ENCODE measurements around the gene CAMSAP2. TPM values are rescaled to one million over a fixed set of nuclear protein-coding genes. Genes with fewer than 3 reads are reported as not detected.
"Not testable (repeated sequence)": the region's sequence is repeated elsewhere in the genome, so short reads cannot be mapped to it uniquely, and the experiment has no call there.

Gene CAMSAP2
- total and polyA plus RNA-seq, 8 donors, result 2.7 to 10.3 (median 4.4) TPM

- WGBS, 2 donors, result 71 to 73% methylated on average over 5 of the region's 5 CpGs
- no peak for DNase-seq
- no peak overlapping the region for H3K27ac ChIP-seq
- FAIRE-seq, result no peak
- H3K4me3 ChIP-seq, result no peak overlapping the region
- no peaks in the 10 kb centered on the region for H3K36me3 ChIP-seq
- H3K27me3 ChIP-seq, result no peaks in the 10 kb centered on the region
- ATAC-seq, result no peak
- no peaks in the 10 kb centered on the region for H3K4me1 ChIP-seq
- no peaks in the 10 kb centered on the region for H3K9me3 ChIP-seq
- TF ChIP-seq CTCF (IDR thresholded peaks at IDR 0.05), result no peak
- intact Hi-C loops (cut with DNase I), result no loop called here
Measured at GRCh38 chr1:200780545-200781369, 42.1 kb downstream of the CAMSAP2 start.

DNA sequence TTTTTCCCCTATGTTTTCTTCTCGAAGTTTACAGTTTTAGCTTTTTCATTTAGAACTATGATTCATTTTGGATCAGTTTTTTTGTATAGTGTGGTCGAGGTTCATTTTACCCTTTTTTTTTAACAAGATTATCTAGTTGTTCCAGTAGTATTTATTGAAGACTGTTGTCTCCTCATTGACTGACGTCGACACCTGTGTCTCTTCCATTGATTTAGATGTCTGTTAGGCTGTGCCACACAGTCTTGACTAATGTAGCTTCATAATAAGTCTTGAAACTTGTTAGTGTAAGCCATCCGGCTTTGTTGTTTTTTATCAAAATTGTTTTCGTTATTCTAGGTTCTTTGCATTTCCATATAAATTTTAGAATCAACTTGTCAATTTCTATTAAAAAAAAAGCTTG, 45.2 kb downstream of the CAMSAP2 start:
- Histone ChIP-seq H3K9me3 (no peaks in the 10 kb centered on the region), H3K4me1 (no peaks in the 10 kb centered on the region), H3K4me3 (no peak overlapping the region), H3K27ac (no peak overlapping the region), H3K36me3 (no peaks in the 10 kb centered on the region), H3K27me3 (no peaks in the 10 kb centered on the region)
- no peak for ATAC-seq
- TF ChIP-seq CTCF (IDR thresholded peaks at IDR 0.05), result no peak
- intact Hi-C loops (cut with DNase I), result no loop called here
- WGBS, 2 donors, result 91 to 96% methylated on average over 6 of the region's 6 CpGs
- no peak for FAIRE-seq
- DNase-seq, result no peak

GRCh38 chr1:200784576-200784975, 45.9 kb downstream of the CAMSAP2 start:
- Histone ChIP-seq H3K9me3 (no peaks in the 10 kb centered on the region), H3K4me3 (no peak overlapping the region), H3K36me3 (no peaks in the 10 kb centered on the region), H3K27me3 (no peaks in the 10 kb centered on the region), H3K4me1 (no peaks in the 10 kb centered on the region), H3K27ac (no peak overlapping the region)
- ATAC-seq (no peak), FAIRE-seq (no peak), DNase-seq (no peak)
- TF ChIP-seq CTCF (IDR thresholded peaks at IDR 0.05), result no peak
- 95 to 96% methylated on average over 4 of the region's 4 CpGs for WGBS, 2 donors
- intact Hi-C loops (cut with DNase I), result no loop called here

DNA sequence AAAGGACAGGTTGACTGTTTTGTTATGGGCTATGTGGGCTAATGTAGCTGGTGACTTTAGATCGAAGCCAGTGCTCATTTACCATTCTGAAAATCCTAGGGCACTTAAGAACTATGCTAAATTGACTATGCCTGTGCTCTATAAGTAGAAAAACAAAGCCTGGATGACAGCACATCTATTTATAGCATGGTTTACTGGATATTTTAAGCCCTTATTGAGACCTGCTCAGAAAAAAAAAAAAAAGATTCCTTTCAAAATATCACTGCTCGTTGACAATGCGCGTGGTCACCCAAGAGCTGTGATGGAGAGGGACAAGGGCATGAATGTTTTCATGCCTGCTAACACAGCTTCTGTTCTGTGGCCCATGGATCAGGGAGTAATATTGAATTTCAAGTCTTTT, 48.1 kb downstream of the CAMSAP2 start:
- FAIRE-seq (no peak), DNase-seq (no peak), ATAC-seq (no peak)
- H3K27ac ChIP-seq, result no peak overlapping the region
- no peak overlapping the region for H3K4me3 ChIP-seq
- no peaks in the 10 kb centered on the region for H3K36me3 ChIP-seq
- H3K27me3 ChIP-seq, result no peaks in the 10 kb centered on the region
- H3K9me3 ChIP-seq, result no peaks in the 10 kb centered on the region
- WGBS, 2 donors, result 92 to 93% methylated on average over 4 of the region's 4 CpGs
- intact Hi-C loops (cut with DNase I), result no loop called here
- H3K4me1 ChIP-seq, result no peaks in the 10 kb centered on the region
- no peak for TF ChIP-seq CTCF (IDR thresholded peaks at IDR 0.05)

GRCh38 chr1:200787896-200788387, 49.2 kb downstream of the CAMSAP2 start:
- no peak for ATAC-seq
- intact Hi-C loops (cut with DNase I), result no loop called here

GRCh38 chr1:200791012-200791411, 52.3 kb downstream of the CAMSAP2 start:
- 94 to 95% methylated on average over 6 of the region's 6 CpGs for WGBS, 2 donors
- FAIRE-seq, result not testable (repeated sequence)

More at GRCh38 chr1:200787896-200788387, 49.2 kb downstream of the CAMSAP2 start:
- no peak overlapping the region for H3K4me3 ChIP-seq
- DNase-seq, result no peak
- WGBS, 2 donors, result 95 to 100% methylated on average over 1 of the region's 1 CpG
- H3K9me3 ChIP-seq, result no peaks in the 10 kb centered on the region
- no peaks in the 10 kb centered on the region for H3K27me3 ChIP-seq
- H3K27ac ChIP-seq, result no peak overlapping the region
- no peak for FAIRE-seq
- TF ChIP-seq CTCF (IDR thresholded peaks at IDR 0.05), result no peak
- no peaks in the 10 kb centered on the region for H3K36me3 ChIP-seq
- H3K4me1 ChIP-seq, result no peaks in the 10 kb centered on the region

More at GRCh38 chr1:200791012-200791411, 52.3 kb downstream of the CAMSAP2 start:
- H3K4me3 ChIP-seq; intact Hi-C loops (cut with DNase I); H3K9me3 ChIP-seq; H3K27me3 ChIP-seq; H3K4me1 ChIP-seq; H3K36me3 ChIP-seq; ATAC-seq; DNase-seq; H3K27ac ChIP-seq: not testable (repeated sequence)

Measured in pancreas (tissue), 10 donors.